Epithelial cell of proximal tubule (primary cell): ENCODE results near the gene SCG2. TPM values are rescaled to one million over a fixed set of nuclear protein-coding genes. Genes with fewer than 3 reads are reported as not detected.
A peak's percentile ranks its signal among the peaks of the same experiment; 100 is the strongest.

Experiments
- DNase-seq: peaks from one replicate; pipeline ENCODE4 v3.0.0-alpha.2; 2011; ENCODE audit warnings: low read depth
- H3K4me3 ChIP-seq: 2 replicates; pipeline ENCODE4 v1.5.1; 2011; ENCODE audit warnings: low read depth, mild to moderate bottlenecking, low read length
- total RNA-seq: library from RNA; depleted of rRNA; stranded (reverse); fragments of >200 nt; gene quantifications from 2 replicates; pipeline ENCODE4 v1.2.3, GENCODE V29; 2015
- TF ChIP-seq, protein P1 (sequence below): conservative IDR thresholded peaks from 2 replicates; pipeline ENCODE4 v1.5.1; 2012; ENCODE audit warnings: low read depth, mild to moderate bottlenecking, low read length

The SCG2 gene, protein sequence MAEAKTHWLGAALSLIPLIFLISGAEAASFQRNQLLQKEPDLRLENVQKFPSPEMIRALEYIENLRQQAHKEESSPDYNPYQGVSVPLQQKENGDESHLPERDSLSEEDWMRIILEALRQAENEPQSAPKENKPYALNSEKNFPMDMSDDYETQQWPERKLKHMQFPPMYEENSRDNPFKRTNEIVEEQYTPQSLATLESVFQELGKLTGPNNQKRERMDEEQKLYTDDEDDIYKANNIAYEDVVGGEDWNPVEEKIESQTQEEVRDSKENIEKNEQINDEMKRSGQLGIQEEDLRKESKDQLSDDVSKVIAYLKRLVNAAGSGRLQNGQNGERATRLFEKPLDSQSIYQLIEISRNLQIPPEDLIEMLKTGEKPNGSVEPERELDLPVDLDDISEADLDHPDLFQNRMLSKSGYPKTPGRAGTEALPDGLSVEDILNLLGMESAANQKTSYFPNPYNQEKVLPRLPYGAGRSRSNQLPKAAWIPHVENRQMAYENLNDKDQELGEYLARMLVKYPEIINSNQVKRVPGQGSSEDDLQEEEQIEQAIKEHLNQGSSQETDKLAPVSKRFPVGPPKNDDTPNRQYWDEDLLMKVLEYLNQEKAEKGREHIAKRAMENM
- 0.06 and 0.29 TPM in 2 replicates for total RNA-seq

DNA sequence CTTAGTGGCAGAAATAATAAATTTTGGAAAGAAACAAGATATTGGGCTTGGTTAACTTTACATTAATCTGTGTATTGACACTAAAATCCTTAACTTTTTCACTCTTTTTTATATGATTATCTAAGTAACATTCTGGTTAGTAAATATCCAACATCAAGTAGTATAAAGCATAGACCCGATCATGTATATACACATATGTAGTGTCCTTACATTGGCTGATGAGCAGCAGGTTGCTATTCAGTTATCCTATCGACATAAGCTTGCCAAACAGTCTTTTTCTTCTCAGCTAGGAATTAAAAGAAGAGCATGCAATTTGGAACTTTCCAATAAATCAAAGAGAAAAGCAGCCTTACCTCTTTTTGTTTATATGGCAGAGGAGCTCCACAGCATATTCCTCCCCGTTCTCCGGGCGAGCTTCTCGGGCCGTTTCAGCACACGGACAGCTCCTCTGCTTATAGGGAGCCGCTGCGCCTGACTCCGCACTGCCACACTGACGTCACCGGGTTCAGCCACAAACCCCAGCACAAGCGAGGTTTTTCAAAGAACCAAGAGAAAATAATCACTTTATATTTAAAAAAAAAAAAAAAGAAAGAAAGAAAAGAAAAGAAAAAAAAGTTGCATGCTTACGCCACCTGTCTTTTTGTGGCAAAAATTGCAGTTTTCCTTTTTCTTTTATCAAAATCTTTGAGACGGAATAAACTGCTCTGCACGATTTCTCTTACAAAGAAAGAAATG is at the start of gene SCG2:
Gene SCG2, minus strand, starts transcription at position 430 of the 735 bp plus-strand sequence. CDS start 3,079 bp downstream, outside the sequence.
- H3K4me3 ChIP-seq = peak within 1 kb of the TSS; percentile 25
- peak; percentile 54 for DNase-seq
- TF ChIP-seq, protein P1, sequence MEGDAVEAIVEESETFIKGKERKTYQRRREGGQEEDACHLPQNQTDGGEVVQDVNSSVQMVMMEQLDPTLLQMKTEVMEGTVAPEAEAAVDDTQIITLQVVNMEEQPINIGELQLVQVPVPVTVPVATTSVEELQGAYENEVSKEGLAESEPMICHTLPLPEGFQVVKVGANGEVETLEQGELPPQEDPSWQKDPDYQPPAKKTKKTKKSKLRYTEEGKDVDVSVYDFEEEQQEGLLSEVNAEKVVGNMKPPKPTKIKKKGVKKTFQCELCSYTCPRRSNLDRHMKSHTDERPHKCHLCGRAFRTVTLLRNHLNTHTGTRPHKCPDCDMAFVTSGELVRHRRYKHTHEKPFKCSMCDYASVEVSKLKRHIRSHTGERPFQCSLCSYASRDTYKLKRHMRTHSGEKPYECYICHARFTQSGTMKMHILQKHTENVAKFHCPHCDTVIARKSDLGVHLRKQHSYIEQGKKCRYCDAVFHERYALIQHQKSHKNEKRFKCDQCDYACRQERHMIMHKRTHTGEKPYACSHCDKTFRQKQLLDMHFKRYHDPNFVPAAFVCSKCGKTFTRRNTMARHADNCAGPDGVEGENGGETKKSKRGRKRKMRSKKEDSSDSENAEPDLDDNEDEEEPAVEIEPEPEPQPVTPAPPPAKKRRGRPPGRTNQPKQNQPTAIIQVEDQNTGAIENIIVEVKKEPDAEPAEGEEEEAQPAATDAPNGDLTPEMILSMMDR = peak; percentile 44

DNA sequence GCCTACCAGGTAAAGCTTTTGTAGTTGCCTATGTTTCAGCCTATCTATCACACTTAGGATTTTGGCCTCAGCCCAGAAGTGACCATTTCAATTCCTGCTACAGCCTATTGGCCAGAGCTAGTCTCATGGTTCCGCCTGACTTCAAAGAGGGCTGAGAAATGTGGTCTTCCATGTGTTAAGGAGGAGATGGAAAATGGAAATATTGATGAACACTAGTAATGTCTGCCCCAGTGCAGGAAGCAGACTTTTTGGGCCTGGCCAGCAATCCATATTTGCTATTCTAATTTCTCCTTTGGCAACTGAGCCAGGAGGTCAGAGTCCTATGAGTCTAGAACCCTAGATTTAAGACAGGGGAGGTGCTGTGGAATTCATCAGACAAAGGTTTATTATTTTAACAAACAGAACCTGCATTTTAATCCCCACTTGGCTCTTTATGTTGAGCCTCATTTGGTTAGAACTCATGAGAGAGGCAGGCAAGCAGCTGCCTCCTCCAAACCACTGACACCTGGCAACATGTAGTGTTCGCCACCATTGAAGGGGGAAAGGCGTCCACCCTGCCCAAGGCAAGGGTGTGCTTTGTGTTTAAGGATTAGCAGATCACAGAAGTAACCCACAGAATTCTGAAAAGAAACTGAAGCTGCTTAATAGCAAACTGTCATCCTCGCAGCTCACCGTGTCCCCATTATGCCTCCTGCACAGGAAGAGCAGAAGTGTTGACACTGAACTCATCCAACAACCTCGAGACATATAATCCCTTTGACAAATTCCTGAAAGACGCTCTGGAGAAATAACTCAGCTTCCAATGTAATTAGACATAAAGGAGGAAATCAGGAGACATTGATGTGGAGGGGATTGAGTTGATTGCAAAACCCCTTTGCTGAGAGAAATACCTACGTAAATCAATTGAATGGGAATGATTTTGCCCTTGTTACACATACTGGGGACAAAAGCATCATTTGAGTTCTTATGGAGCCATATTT is 47.7 kb upstream of the SCG2 start:
- DNase-seq = no peak
- TF ChIP-seq, protein P1 = no peak
- no peak overlapping the region for H3K4me3 ChIP-seq

DNA sequence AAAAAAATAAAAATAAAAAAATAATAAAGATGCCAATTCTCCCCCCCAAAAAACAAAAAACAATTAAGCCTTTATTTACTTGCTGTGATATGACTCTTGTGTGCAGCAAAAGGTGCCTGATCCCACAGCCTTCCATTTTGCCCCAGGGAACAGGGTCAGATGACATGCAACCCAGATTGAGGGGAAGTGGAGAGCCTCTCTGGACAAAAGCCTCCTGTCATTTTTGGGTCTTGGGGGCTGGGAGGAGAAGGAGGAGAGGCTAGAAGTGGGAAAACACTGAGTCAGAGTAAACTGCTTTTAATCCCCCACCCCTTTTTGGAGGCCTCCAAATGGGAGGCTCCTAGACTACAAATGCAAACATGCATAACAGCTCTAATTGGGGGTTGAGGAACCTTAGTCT is 46.6 kb upstream of the SCG2 start:
- TF ChIP-seq, protein P1 = no peak
- no peak overlapping the region for H3K4me3 ChIP-seq
- DNase-seq = no peak

DNA sequence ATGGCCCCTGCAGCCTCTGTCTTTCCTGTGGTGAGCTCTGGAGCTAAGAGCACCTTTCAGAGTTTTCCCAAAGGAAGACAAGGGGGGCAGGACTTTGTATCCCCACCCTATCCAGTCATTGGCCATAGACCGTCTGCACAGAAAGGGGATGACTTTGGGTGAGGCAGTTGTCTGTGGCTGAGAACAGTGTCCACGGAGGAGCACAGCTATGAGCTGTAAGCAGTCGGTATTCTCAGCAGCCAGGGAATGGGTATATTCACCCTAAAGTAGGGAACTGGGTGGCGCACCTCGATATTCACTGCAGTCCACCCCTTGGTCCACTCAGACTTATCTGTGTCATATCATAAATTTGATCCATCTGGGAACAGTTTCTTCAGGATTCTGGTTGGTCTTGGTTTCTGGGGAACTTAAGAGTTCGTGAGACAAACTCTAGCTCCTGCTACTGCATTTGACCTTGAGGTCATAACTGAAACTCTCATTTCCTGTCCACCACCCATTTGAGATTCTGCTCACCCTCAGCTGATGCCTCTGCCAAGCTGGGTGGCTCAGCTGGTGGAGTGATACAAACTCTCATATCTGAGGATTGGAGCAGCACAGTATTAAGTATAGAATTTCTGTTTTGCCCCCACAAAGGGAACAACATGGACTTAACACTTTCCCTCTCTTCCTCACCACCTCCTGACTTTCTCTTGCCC is 45.2 kb upstream of the SCG2 start:
- no peak overlapping the region for H3K4me3 ChIP-seq
- TF ChIP-seq, protein P1 = no peak
- DNase-seq = no peak

DNA sequence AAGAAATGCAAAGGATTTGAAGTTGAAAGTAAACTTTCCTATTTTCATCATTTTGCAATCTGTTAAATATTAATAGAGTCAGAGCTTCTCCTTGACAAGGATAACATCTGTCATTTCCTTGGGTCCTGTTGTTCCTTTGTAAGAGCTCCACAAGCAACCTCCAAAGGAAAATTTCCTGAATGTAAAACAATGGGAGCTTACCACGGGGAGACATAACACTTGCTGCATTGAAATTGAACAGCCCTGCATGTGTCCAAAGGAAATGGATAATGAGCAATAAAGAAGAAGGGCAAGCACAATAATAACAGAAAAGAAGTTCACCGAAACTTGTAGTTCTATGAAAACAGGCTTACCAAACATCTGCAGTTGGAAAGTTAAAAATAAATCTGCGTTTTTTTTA is 42.0 kb upstream of the SCG2 start:
- TF ChIP-seq, protein P1 = no peak
- DNase-seq = no peak
- no peak overlapping the region for H3K4me3 ChIP-seq
